ENCODE results near the gene IL13.

The IL13 gene

GRCh38 chr5:132656774-132657355 is 1.1 kb upstream of the IL13 start:
- DNase-seq (ENCODE audit: low read depth): no peak

- no peak for DNase-seq (ENCODE audit: low read depth)
Observed at GRCh38 chr5:132658381-132659302, 669 bp downstream of the IL13 start.

GRCh38 chr5:132659598-132660493 is 1.9 kb downstream of the IL13 start:
- DNase-seq (ENCODE audit: low read depth): no peak

GRCh38 chr5:132661231-132662003 is 3.4 kb downstream of the IL13 start:
- DNase-seq (ENCODE audit: low read depth): no peak

- DNase-seq (ENCODE audit: low read depth): no peak
Observed at GRCh38 chr5:132662004-132662401, 4.0 kb downstream of the IL13 start.

- no peak for DNase-seq (ENCODE audit: low read depth)
Observed at GRCh38 chr5:132662925-132663770, 5.2 kb downstream of the IL13 start.

- no peak for DNase-seq (ENCODE audit: low read depth)
Observed at GRCh38 chr5:132663771-132664695, 6.1 kb downstream of the IL13 start.

GRCh38 chr5:132664696-132665209 is 6.8 kb downstream of the IL13 start:
- no peak for DNase-seq (ENCODE audit: low read depth)

- no peak for DNase-seq (ENCODE audit: low read depth)
Observed at GRCh38 chr5:132665574-132666080, 7.7 kb downstream of the IL13 start.

GRCh38 chr5:132666310-132667123 is 8.5 kb downstream of the IL13 start:
- DNase-seq (ENCODE audit: low read depth): no peak

- no peak for DNase-seq (ENCODE audit: low read depth)
Observed at GRCh38 chr5:132667309-132667708, 9.3 kb downstream of the IL13 start.

- DNase-seq (ENCODE audit: low read depth): no peak
Observed at GRCh38 chr5:132667761-132668705, 10.1 kb downstream of the IL13 start.

GRCh38 chr5:132668706-132669454 is 10.9 kb downstream of the IL13 start:
- no peak for DNase-seq (ENCODE audit: low read depth)

- DNase-seq (ENCODE audit: low read depth): no peak
Observed at GRCh38 chr5:132669455-132669820, 11.5 kb downstream of the IL13 start.

GRCh38 chr5:132669966-132670882 is 12.3 kb downstream of the IL13 start:
- no peak for DNase-seq (ENCODE audit: low read depth)
